Natural killer cell (primary cell): Measurements from ENCODE around the gene PRKAA1. TPM values are rescaled to one million over a fixed set of nuclear protein-coding genes. Genes with fewer than 3 reads are reported as not detected.
A peak's percentile ranks its signal among the peaks of the same experiment; 100 is the strongest.
"Not testable (repeated sequence)": the region's sequence is repeated elsewhere in the genome, so short reads cannot be mapped to it uniquely, and the experiment has no call there.

ENCODE experiments used
- ATAC-seq, 3 donors: fragments of 150-1000 bp in 2 of 3; fragments of 200-7000 bp in 1 of 3; cut with Tn5 transposase; 1 replicate in 1 of 3; 2 replicates in 2 of 3; pipeline ENCODE4 v1.10.0; 2021; ENCODE audit warnings: mild to moderate bottlenecking in 2 of 3, moderate library complexity in 2 of 3
- DNase-seq, 2 donors: peaks; one replicate each; pipeline versions ENCODE4 v3.0.0 to v3.0.0-alpha.2; 2013 to 2021; ENCODE audit warnings: mixed read lengths in 1 of 2
- H3K27ac ChIP-seq: one replicate; pipeline ENCODE4 v1.5.1; 2013; ENCODE audit warnings: mild to moderate bottlenecking, low read length
- H3K27me3 ChIP-seq: one replicate; pipeline ENCODE4 v1.6.1; 2013; ENCODE audit warnings: low read length; ENCODE audit not compliant: control insufficient read depth, insufficient read depth
- H3K36me3 ChIP-seq: one replicate; pipeline ENCODE4 v1.6.1; 2013; ENCODE audit warnings: low read length; ENCODE audit not compliant: control insufficient read depth, insufficient read depth
- H3K4me1 ChIP-seq: one replicate; pipeline ENCODE4 v1.6.1; 2013; ENCODE audit warnings: low read length; ENCODE audit not compliant: control insufficient read depth, insufficient read depth
- H3K4me3 ChIP-seq: one replicate; pipeline ENCODE4 v1.5.1; 2013; ENCODE audit warnings: low read length
- H3K9me3 ChIP-seq: one replicate; pipeline ENCODE4 v1.6.1; 2013; ENCODE audit warnings: low read length; ENCODE audit not compliant: control insufficient read depth, insufficient read depth
- H3K27ac Mint-ChIP-seq, 2 donors: one replicate each; pipeline ENCODE4 v1.8.0; 2022; ENCODE audit warnings: mild to moderate bottlenecking in 2 of 2, mixed read lengths in 2 of 2, moderate library complexity in 1 of 2
- H3K27me3 Mint-ChIP-seq, 2 donors: one replicate each; pipeline ENCODE4 v1.8.0; 2022; ENCODE audit warnings: low read depth in 2 of 2, mixed read lengths in 2 of 2
- H3K36me3 Mint-ChIP-seq: one replicate; pipeline ENCODE4 v1.8.0; 2022; ENCODE audit warnings: mixed read lengths
- H3K4me1 Mint-ChIP-seq, 2 donors: one replicate each; pipeline ENCODE4 v1.8.0; 2022; ENCODE audit warnings: mixed read lengths in 2 of 2
- H3K4me3 Mint-ChIP-seq: one replicate; pipeline ENCODE4 v1.8.0; 2022; ENCODE audit warnings: mild to moderate bottlenecking, moderate library complexity, mixed read lengths
- H3K9me3 Mint-ChIP-seq, 2 donors: one replicate each; pipeline ENCODE4 v1.8.0; 2022; ENCODE audit warnings: mixed read lengths in 2 of 2
- WGBS: methylation state at CpG from one replicate; pipeline ENCODE4 v1.1.7; 2013; ENCODE audit warnings: missing lambda C conversion rate; ENCODE audit not compliant: insufficient coverage; 5-methylcytosine and 5-hydroxymethylcytosine counted together
- intact Hi-C: fragments of 100-400 bp; cut with micrococcal nuclease; formaldehyde crosslinking; loops from one replicate; pipeline ENCODE4 v1.14.2; 2022
- total RNA-seq, 4 donors: library from RNA; stranded (reverse); fragments of 120-200 nt in 1 of 4; gene quantifications; one replicate each; pipeline versions ENCODE4 v1.2.3 to v1.2.4, GENCODE V29; 2013 to 2022
- TF ChIP-seq, protein P1 (sequence below): fragments of 200-600 bp; IDR thresholded peaks from one replicate; pipeline ENCODE4 v1.8.0; 2022; ENCODE audit warnings: antibody characterized with exemption

The PRKAA1 gene
- total RNA-seq, 3 donors from 2014 or later (not counting 1 experiment from before 2014, with no cell fraction given) = 120 to 165 (median 122) TPM

GRCh38 chr5:40717281-40717680, 80.9 kb downstream of the PRKAA1 start:
- Histone ChIP-seq H3K4me1 (no peaks in the 10 kb centered on the region), H3K9me3 (no peaks in the 10 kb centered on the region), H3K36me3 (peaks cover 14% of the 10 kb centered on the region), H3K4me3 (no peak overlapping the region), H3K27ac (no peak overlapping the region), H3K27me3 (no peaks in the 10 kb centered on the region)
- Mint-ChIP-seq H3K4me3 (no peak overlapping the region), H3K36me3 (peaks cover 13% of the 10 kb centered on the region), H3K27ac (no peak overlapping the region), H3K4me1 (peaks cover 5 to 13% of the 10 kb centered on the region in 2 donors), H3K9me3 (no peaks in the 10 kb centered on the region), H3K27me3 (no peaks in the 10 kb centered on the region)
- intact Hi-C loops = loop anchor here (5.0 kb wide), 1 partner anchor 1085 kb away; no protein-coding TSS in a partner anchor
- ATAC-seq (no peak), DNase-seq (no peak)
- TF ChIP-seq, protein P1, sequence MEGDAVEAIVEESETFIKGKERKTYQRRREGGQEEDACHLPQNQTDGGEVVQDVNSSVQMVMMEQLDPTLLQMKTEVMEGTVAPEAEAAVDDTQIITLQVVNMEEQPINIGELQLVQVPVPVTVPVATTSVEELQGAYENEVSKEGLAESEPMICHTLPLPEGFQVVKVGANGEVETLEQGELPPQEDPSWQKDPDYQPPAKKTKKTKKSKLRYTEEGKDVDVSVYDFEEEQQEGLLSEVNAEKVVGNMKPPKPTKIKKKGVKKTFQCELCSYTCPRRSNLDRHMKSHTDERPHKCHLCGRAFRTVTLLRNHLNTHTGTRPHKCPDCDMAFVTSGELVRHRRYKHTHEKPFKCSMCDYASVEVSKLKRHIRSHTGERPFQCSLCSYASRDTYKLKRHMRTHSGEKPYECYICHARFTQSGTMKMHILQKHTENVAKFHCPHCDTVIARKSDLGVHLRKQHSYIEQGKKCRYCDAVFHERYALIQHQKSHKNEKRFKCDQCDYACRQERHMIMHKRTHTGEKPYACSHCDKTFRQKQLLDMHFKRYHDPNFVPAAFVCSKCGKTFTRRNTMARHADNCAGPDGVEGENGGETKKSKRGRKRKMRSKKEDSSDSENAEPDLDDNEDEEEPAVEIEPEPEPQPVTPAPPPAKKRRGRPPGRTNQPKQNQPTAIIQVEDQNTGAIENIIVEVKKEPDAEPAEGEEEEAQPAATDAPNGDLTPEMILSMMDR = no peak

DNA sequence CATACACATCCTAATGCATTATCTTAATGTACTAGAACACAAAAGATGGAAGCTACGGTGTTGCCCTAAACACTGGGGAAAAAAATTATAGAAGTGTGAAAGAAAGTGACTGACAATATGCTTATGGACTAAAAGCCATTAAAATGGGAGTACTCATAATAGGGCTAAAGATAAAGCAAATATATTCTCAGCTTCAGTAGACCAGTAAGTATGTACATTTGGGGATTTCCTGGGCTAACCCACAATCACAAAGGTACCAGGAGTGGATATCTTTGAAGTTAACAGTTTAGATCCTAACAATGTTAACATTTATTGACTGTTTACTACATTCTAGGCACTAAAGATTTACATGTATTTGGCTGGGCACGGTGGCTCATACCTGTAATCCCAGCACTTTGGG, 81.6 kb downstream of the PRKAA1 start:
- H3K27ac ChIP-seq = no peak overlapping the region
- no peaks in the 10 kb centered on the region for H3K4me1 ChIP-seq
- peaks cover 12% of the 10 kb centered on the region for H3K36me3 Mint-ChIP-seq
- no peak overlapping the region for H3K27ac Mint-ChIP-seq
- no peaks in the 10 kb centered on the region for H3K9me3 Mint-ChIP-seq
- DNase-seq (no peak), ATAC-seq (no peak)
- H3K4me3 Mint-ChIP-seq = no peak overlapping the region
- no peaks in the 10 kb centered on the region for H3K27me3 ChIP-seq
- H3K36me3 ChIP-seq = peaks cover 14% of the 10 kb centered on the region
- intact Hi-C loops = loop anchor here (5.0 kb wide), 1 partner anchor 1084 kb away; no protein-coding TSS in a partner anchor
- TF ChIP-seq, protein P1 = no peak
- H3K4me1 Mint-ChIP-seq = peaks cover 5 to 13% of the 10 kb centered on the region in 2 donors
- WGBS = 95% methylated on average over 2 of the region's 2 CpGs
- H3K27me3 Mint-ChIP-seq = no peaks in the 10 kb centered on the region
- H3K9me3 ChIP-seq = no peaks in the 10 kb centered on the region
- H3K4me3 ChIP-seq = no peak overlapping the region

DNA sequence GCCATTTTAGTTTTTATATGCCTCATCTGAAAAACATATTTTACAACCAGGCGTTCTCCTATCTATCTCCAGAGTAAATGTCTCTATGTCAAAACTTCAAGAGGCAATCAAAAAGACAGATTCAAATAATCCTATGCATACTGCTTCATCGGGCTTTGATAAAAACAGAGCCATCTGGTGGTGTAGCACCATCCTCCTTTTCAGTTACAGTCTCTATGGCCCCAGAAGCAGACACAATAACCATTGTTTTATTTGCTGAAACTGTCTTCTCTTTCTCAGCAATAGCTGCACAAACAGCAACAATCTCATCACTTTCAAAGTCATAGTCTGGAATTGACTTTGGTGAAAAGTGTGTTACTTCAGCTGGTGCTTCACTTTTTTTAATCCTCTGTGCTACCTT, 82.2 kb downstream of the PRKAA1 start:
- intact Hi-C loops = loop anchor here (5.0 kb wide), 1 partner anchor 1084 kb away; no protein-coding TSS in a partner anchor
- H3K4me1 ChIP-seq = no peaks in the 10 kb centered on the region
- H3K27ac Mint-ChIP-seq = no peak overlapping the region
- H3K27me3 ChIP-seq = no peaks in the 10 kb centered on the region
- peaks cover 6% of the 10 kb centered on the region for H3K36me3 Mint-ChIP-seq
- H3K27ac ChIP-seq = no peak overlapping the region
- no peak overlapping the region for H3K4me3 Mint-ChIP-seq
- ATAC-seq (no peak), DNase-seq (peak in 1 of 2 donors; percentile 33)
- H3K36me3 ChIP-seq = peaks cover 14% of the 10 kb centered on the region
- H3K4me1 Mint-ChIP-seq = peaks cover 5 to 13% of the 10 kb centered on the region in 2 donors
- TF ChIP-seq, protein P1 = no peak
- 57% methylated on average over 2 of the region's 2 CpGs for WGBS
- H3K27me3 Mint-ChIP-seq = no peaks in the 10 kb centered on the region
- H3K9me3 ChIP-seq = no peaks in the 10 kb centered on the region
- no peak overlapping the region for H3K4me3 ChIP-seq
- H3K9me3 Mint-ChIP-seq = no peaks in the 10 kb centered on the region

- H3K27ac Mint-ChIP-seq = peak overlapping the region in 1 of 2 donors; percentile 23
- H3K4me3 ChIP-seq = no peak overlapping the region
- H3K4me1 ChIP-seq = no peaks in the 10 kb centered on the region
- H3K36me3 ChIP-seq = peaks cover 8% of the 10 kb centered on the region
- DNase-seq (no peak), ATAC-seq (no peak)
- peaks cover 5 to 7% of the 10 kb centered on the region in 2 donors for H3K4me1 Mint-ChIP-seq
- no peaks in the 10 kb centered on the region for H3K9me3 ChIP-seq
- TF ChIP-seq, protein P1 = no peak
- no peak overlapping the region for H3K27ac ChIP-seq
- no peaks in the 10 kb centered on the region for H3K36me3 Mint-ChIP-seq
- H3K9me3 Mint-ChIP-seq = peaks cover 0 to 3% of the 10 kb centered on the region in 2 donors
- intact Hi-C loops = no loop called here
- no peaks in the 10 kb centered on the region for H3K27me3 ChIP-seq
- H3K27me3 Mint-ChIP-seq = no peaks in the 10 kb centered on the region
- no peak overlapping the region for H3K4me3 Mint-ChIP-seq
Measured at GRCh38 chr5:40714001-40714400, 84.2 kb downstream of the PRKAA1 start.

DNA sequence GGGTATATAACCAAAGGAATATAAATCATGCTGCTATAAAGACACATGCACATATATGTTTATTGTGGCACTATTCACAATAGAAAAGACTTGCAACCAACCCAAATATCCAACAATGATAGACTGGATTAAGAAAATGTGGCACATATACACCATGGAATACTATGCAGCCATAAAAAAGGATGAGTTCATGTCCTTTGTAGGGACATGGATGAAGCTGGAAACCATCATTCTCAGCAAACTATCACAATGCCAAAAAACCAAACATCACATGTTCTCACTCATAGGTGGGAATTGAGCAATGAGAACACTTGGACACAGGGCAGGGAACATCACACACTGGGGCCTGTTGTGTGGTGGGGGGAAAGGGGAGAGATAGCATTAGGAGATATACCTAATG, 87.6 kb downstream of the PRKAA1 start:
- H3K27ac ChIP-seq, H3K27me3 Mint-ChIP-seq, H3K4me1 Mint-ChIP-seq, H3K36me3 ChIP-seq, H3K9me3 Mint-ChIP-seq, intact Hi-C loops, H3K4me3 ChIP-seq, DNase-seq, H3K36me3 Mint-ChIP-seq, ATAC-seq, H3K9me3 ChIP-seq, H3K4me3 Mint-ChIP-seq, H3K27me3 ChIP-seq, H3K27ac Mint-ChIP-seq, H3K4me1 ChIP-seq: not testable (repeated sequence)
